Astrocyte of the cerebellum (primary cell): ENCODE measurements around the gene CFAP206.
A peak's percentile ranks its signal among the peaks of the same experiment; 100 is the strongest.

Experiments used
- DNase-seq: peaks from one replicate; pipeline ENCODE4 v3.0.0-alpha.2; 2011; ENCODE audit warnings: low read depth
- H3K4me3 ChIP-seq: 2 replicates; pipeline ENCODE4 v1.5.1; 2011; ENCODE audit warnings: mild to moderate bottlenecking, low read depth, low read length, moderate library complexity
- CTCF ChIP-seq: IDR thresholded peaks from 2 replicates; pipeline ENCODE4 v1.5.1; 2012; ENCODE audit warnings: low read length, low read depth, moderate library complexity, mild to moderate bottlenecking; ENCODE audit errors: missing control alignments
- in situ Hi-C: cut with HindIII; loops from 2 replicates; pipeline ENCODE4 v1.10.0; 2017; ENCODE audit warnings: low sequenced_read_pairs

Gene CFAP206

GRCh38 chr6:87376643-87377042 lies 31.1 kb upstream of the CFAP206 start:
- H3K4me3 ChIP-seq = no peak overlapping the region
- no peak for TF ChIP-seq CTCF
- in situ Hi-C loops = no loop called here
- no peak for DNase-seq

GRCh38 chr6:87378947-87379346 lies 28.8 kb upstream of the CFAP206 start:
- in situ Hi-C loops = no loop called here
- DNase-seq = no peak

GRCh38 chr6:87382861-87383260 lies 24.9 kb upstream of the CFAP206 start:
- in situ Hi-C loops = no loop called here
- no peak for TF ChIP-seq CTCF

More at GRCh38 chr6:87378947-87379346, 28.8 kb upstream of the CFAP206 start:
- no peak for TF ChIP-seq CTCF
- H3K4me3 ChIP-seq = no peak overlapping the region

GRCh38 chr6:87384038-87384437 lies 23.7 kb upstream of the CFAP206 start:
- H3K4me3 ChIP-seq = no peak overlapping the region
- in situ Hi-C loops = no loop called here
- DNase-seq = no peak
- no peak for TF ChIP-seq CTCF

More at GRCh38 chr6:87382861-87383260, 24.9 kb upstream of the CFAP206 start:
- no peak overlapping the region for H3K4me3 ChIP-seq
- no peak for DNase-seq

- H3K4me3 ChIP-seq = no peak overlapping the region
- in situ Hi-C loops = no loop called here
- no peak for DNase-seq
- no peak for TF ChIP-seq CTCF
These were observed 23.3 kb upstream of the CFAP206 start for GRCh38 chr6:87384449-87384848.

GRCh38 chr6:87391334-87391733 lies 16.4 kb upstream of the CFAP206 start:
- in situ Hi-C loops = no loop called here
- TF ChIP-seq CTCF = peak; percentile 53
- no peak for DNase-seq
- H3K4me3 ChIP-seq = no peak overlapping the region

- peak; percentile 57 for DNase-seq
- in situ Hi-C loops = no loop called here
- TF ChIP-seq CTCF = peak; percentile 61
- no peak overlapping the region for H3K4me3 ChIP-seq
These were observed 14.6 kb upstream of the CFAP206 start for GRCh38 chr6:87393026-87393622.
